ENCODE data around the gene SYTL2. TPM values are rescaled to one million over a fixed set of nuclear protein-coding genes. Genes with fewer than 3 reads are reported as not detected.

The SYTL2 gene
- total RNA-seq, 1 donor: 19.9 TPM

DNA sequence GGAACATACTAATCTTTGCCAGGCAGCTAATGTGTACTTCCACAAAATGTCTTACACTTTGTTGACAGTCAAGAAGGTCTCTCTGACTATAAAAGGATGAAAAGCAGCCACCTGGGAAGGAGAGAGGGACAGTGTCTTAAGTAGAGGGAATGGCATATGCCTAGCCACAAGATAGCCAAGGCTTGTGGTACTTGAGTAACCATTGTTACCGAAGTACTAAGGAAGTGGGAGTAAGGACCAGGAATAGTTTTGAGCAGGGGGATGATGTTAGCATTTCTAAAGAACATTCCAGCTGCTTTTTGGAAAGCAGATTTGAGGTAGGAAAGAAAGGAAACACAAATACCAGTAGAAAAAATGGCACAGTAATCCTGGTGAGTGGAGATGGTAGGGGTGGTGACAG, 159.8 kb downstream of the SYTL2 start:
- Histone ChIP-seq H3K4me1 (ENCODE audit: insufficient read depth, low read length) (peaks cover 14% of the 10 kb centered on the region), H2AFZ (ENCODE audit: low read length) (no peak overlapping the region), H3K4me3 (ENCODE audit: insufficient read depth, low read length) (no peak overlapping the region), H3K79me2 (ENCODE audit: insufficient read depth, low read length) (peaks cover 35% of the 10 kb centered on the region), H3K27me3 (ENCODE audit: insufficient read depth, low read length) (no peaks in the 10 kb centered on the region), H3K4me2 (ENCODE audit: insufficient read depth, low read length) (no peak overlapping the region), H4K20me1 (ENCODE audit: insufficient read depth, low read length) (no peaks in the 10 kb centered on the region), H3K27ac (ENCODE audit: low read depth, low read length) (no peak overlapping the region), H3K36me3 (ENCODE audit: insufficient read depth, low read length) (peaks cover 16% of the 10 kb centered on the region), H3K9me3 (ENCODE audit: low read depth, low read length) (no peaks in the 10 kb centered on the region)
- TF ChIP-seq, protein P1, sequence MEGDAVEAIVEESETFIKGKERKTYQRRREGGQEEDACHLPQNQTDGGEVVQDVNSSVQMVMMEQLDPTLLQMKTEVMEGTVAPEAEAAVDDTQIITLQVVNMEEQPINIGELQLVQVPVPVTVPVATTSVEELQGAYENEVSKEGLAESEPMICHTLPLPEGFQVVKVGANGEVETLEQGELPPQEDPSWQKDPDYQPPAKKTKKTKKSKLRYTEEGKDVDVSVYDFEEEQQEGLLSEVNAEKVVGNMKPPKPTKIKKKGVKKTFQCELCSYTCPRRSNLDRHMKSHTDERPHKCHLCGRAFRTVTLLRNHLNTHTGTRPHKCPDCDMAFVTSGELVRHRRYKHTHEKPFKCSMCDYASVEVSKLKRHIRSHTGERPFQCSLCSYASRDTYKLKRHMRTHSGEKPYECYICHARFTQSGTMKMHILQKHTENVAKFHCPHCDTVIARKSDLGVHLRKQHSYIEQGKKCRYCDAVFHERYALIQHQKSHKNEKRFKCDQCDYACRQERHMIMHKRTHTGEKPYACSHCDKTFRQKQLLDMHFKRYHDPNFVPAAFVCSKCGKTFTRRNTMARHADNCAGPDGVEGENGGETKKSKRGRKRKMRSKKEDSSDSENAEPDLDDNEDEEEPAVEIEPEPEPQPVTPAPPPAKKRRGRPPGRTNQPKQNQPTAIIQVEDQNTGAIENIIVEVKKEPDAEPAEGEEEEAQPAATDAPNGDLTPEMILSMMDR (IDR thresholded peaks at IDR 0.05; ENCODE audit: extremely low read depth, low read depth, low read length): no peak
- no peak for DNase-seq (ENCODE audit: insufficient read length, low spot score, missing footprints)

DNA sequence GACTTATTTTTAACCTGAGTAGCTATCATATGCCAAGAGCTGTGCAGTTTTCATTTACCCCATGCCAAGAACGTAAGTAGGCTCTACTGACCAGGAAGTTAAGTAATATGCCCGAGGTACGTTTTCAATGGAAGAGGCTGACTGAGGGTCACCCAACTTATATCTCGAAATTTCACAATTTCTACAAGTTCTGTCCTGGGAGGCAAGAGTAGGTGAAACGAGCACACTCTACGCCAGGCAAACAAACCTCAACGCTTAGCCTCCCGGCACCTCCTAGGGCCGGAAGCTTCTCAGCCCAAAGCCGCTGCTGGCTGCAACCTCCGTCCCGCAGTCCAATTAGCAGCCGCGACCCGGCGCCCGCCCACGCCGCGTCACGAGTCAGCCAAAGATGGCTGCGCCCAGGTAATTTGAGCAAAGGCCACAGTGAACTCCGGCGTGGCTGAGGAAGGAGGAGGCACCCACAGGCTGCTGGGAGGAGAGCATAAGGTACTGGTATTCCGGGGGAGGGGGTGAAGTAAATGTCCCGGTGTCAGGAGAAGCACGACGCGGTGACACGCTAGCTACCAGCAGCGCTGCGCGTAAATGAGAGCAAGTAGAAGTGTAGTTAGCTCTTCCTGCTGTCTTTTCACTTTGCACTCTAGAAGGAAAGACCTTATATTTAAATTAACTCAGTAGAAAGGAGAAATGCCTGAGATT, 163.2 kb downstream of the SYTL2 start, which contains the start of gene TMEM126A:
Gene TMEM126A, plus strand, starts transcription at position 364 of the 696 bp plus-strand sequence. CDS start 2,289 bp downstream, outside the sequence.
- Histone ChIP-seq H3K4me1 (ENCODE audit: insufficient read depth, low read length) (peaks cover 14% of the 10 kb centered on the region), H3K4me3 (ENCODE audit: insufficient read depth, low read length) (peak within 1 kb of the TSS; percentile 80), H4K20me1 (ENCODE audit: insufficient read depth, low read length) (no peaks in the 10 kb centered on the region), H2AFZ (ENCODE audit: low read length) (peak within 1 kb of the TSS; percentile 88), H3K27me3 (ENCODE audit: insufficient read depth, low read length) (peaks cover 10% of the 10 kb centered on the region), H3K4me2 (ENCODE audit: insufficient read depth, low read length) (peak within 1 kb of the TSS; percentile 89), H3K36me3 (ENCODE audit: insufficient read depth, low read length) (peaks cover 4% of the 10 kb centered on the region), H3K9me3 (ENCODE audit: low read depth, low read length) (no peaks in the 10 kb centered on the region), H3K79me2 (ENCODE audit: insufficient read depth, low read length) (peaks cover 28% of the 10 kb centered on the region), H3K27ac (ENCODE audit: low read depth, low read length) (peak within 1 kb of the TSS; percentile 83)
- TF ChIP-seq, protein P1 (IDR thresholded peaks at IDR 0.05; ENCODE audit: extremely low read depth, low read depth, low read length): no peak
- peak; percentile 91 for DNase-seq (ENCODE audit: insufficient read length, low spot score, missing footprints)

DNA sequence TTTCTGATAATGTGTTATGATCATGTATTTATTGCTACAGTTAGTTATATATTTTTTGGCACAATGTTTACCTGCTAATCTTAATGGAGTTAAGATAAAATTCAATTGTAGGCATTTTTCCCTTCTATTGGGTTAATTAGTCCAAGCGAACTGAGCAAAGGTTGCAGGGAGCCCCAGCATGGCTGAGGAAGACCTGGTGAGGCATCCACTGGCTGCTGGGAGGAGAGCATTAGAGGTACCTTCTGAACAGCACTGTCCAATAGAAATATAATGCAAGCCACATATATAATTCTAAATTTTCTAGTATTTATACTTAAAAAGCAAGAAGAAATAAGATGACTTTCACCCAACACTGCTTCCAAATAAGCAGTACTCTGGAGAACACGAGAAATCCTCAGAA, 163.9 kb downstream of the SYTL2 start:
- Histone ChIP-seq H3K27me3 (ENCODE audit: insufficient read depth, low read length) (peaks cover 10% of the 10 kb centered on the region), H2AFZ (ENCODE audit: low read length) (peak overlapping the region; percentile 88), H3K36me3 (ENCODE audit: insufficient read depth, low read length) (peaks cover 4% of the 10 kb centered on the region), H3K79me2 (ENCODE audit: insufficient read depth, low read length) (peaks cover 28% of the 10 kb centered on the region), H3K9me3 (ENCODE audit: low read depth, low read length) (no peaks in the 10 kb centered on the region), H3K4me3 (ENCODE audit: insufficient read depth, low read length) (peak overlapping the region; percentile 80), H3K4me1 (ENCODE audit: insufficient read depth, low read length) (peaks cover 14% of the 10 kb centered on the region), H3K27ac (ENCODE audit: low read depth, low read length) (no peak overlapping the region), H4K20me1 (ENCODE audit: insufficient read depth, low read length) (no peaks in the 10 kb centered on the region), H3K4me2 (ENCODE audit: insufficient read depth, low read length) (peak overlapping the region; percentile 89)
- TF ChIP-seq, protein P1 (IDR thresholded peaks at IDR 0.05; ENCODE audit: extremely low read depth, low read depth, low read length): no peak
- DNase-seq (ENCODE audit: insufficient read length, low spot score, missing footprints): no peak

Other genes starting within 250 kb of the SYTL2 start
- gene DLG2, start 183.8 kb downstream of the SYTL2 start, total RNA-seq: 3.3 and 3.8 TPM in 2 replicates
- gene TMEM126B, start 182.5 kb downstream of the SYTL2 start, total RNA-seq: 64.4 and 81.6 TPM in 2 replicates
- 34.4 and 41.0 TPM in 2 replicates for gene TMEM126A, start 163.2 kb downstream of the SYTL2 start, total RNA-seq
- gene CREBZF, start 146.0 kb downstream of the SYTL2 start, total RNA-seq: 46.3 and 49.2 TPM in 2 replicates
- gene CCDC89, start 124.9 kb downstream of the SYTL2 start, total RNA-seq: 2.9 and 4.1 TPM in 2 replicates
- gene CCDC83, start 44.2 kb upstream of the SYTL2 start, total RNA-seq: not detected in 2 replicates